Measurements from ENCODE around the gene PRKAR2B.

DNA sequence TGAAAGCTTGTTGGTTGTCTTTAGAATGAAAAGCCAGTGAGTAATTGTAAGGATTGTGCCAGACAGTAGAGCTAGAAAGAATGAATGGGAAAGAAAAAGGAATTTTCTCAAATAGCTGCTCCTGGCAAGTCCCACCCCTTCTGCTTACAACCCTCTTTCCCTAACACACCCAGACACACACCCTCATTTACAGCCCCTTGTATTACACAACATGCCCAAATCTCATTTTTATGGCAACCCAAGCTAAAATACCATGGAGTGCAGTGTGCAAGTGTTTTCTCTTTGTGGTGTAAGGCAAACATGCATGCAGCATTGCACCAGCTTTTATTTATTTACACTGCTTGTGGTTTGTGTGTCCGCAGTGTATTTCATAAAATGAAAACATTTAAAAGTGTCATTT, 1.5 kb downstream of the PRKAR2B start:
- TF ChIP-seq POLR2A (IDR thresholded peaks at IDR 0.05; ENCODE audit: extremely low read depth, insufficient read length) = no peak
- TF ChIP-seq, protein P1, sequence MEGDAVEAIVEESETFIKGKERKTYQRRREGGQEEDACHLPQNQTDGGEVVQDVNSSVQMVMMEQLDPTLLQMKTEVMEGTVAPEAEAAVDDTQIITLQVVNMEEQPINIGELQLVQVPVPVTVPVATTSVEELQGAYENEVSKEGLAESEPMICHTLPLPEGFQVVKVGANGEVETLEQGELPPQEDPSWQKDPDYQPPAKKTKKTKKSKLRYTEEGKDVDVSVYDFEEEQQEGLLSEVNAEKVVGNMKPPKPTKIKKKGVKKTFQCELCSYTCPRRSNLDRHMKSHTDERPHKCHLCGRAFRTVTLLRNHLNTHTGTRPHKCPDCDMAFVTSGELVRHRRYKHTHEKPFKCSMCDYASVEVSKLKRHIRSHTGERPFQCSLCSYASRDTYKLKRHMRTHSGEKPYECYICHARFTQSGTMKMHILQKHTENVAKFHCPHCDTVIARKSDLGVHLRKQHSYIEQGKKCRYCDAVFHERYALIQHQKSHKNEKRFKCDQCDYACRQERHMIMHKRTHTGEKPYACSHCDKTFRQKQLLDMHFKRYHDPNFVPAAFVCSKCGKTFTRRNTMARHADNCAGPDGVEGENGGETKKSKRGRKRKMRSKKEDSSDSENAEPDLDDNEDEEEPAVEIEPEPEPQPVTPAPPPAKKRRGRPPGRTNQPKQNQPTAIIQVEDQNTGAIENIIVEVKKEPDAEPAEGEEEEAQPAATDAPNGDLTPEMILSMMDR (IDR thresholded peaks at IDR 0.05; ENCODE audit: low read depth, low read length) = no peak
- no peak for TF ChIP-seq MYC (IDR thresholded peaks at IDR 0.05; ENCODE audit: low read depth, low read length)
- TF ChIP-seq, protein P2, sequence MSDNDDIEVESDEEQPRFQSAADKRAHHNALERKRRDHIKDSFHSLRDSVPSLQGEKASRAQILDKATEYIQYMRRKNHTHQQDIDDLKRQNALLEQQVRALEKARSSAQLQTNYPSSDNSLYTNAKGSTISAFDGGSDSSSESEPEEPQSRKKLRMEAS (IDR thresholded peaks at IDR 0.05; ENCODE audit: low read depth, low read length) = no peak

Data from NB4 (cell line).